MG63 (cell line): ENCODE results near the gene RNF133. TPM values are rescaled to one million over a fixed set of nuclear protein-coding genes. Genes with fewer than 3 reads are reported as not detected.
"Not testable (repeated sequence)": the region's sequence is repeated elsewhere in the genome, so short reads cannot be mapped to it uniquely, and the experiment has no call there.

Experiments used
- DNase-seq: peaks from one replicate; pipeline ENCODE4 v3.0.0-alpha.2; 2020
- H3K27me3 ChIP-seq: fragments of 250-450 bp; sonication (Bioruptor Pico); 2 replicates; pipeline ENCODE4 v1.5.1; 2020; ENCODE audit warnings: mild to moderate bottlenecking, moderate library complexity
- H3K36me3 ChIP-seq: fragments of 250-450 bp; sonication (Bioruptor Pico); 2 replicates; pipeline ENCODE4 v1.5.1; 2020; ENCODE audit warnings: mild to moderate bottlenecking, moderate library complexity
- H3K4me3 ChIP-seq: fragments of 250-450 bp; sonication (Bioruptor Pico); 2 replicates; pipeline ENCODE4 v1.5.1; 2020; ENCODE audit warnings: mild to moderate bottlenecking, moderate library complexity
- H3K9me3 ChIP-seq: fragments of 250-450 bp; sonication (Bioruptor Pico); 2 replicates; pipeline ENCODE4 v1.5.1; 2020; ENCODE audit warnings: mild to moderate bottlenecking, moderate library complexity
- total RNA-seq: library from RNA; depleted of rRNA; stranded (reverse); fragments of >200 nt; shearing (Covaris generic); gene quantifications from 2 replicates; pipeline ENCODE4 v1.2.3, GENCODE V29; 2014; ENCODE audit warnings: low replicate concordance

Gene RNF133
- total RNA-seq, 1 experiment from 2014 or later: not detected

- DNase-seq: no peak
These were observed 3.1 kb downstream of the RNF133 start for GRCh38 chr7:122695816-122696215.

GRCh38 chr7:122694697-122695096 lies 4.2 kb downstream of the RNF133 start:
- Histone ChIP-seq H3K27me3 (no peaks in the 10 kb centered on the region), H3K36me3 (no peaks in the 10 kb centered on the region), H3K9me3 (no peaks in the 10 kb centered on the region), H3K4me3 (no peak overlapping the region)
- no peak for DNase-seq

More at GRCh38 chr7:122695816-122696215, 3.1 kb downstream of the RNF133 start:
- H3K27me3 ChIP-seq: no peaks in the 10 kb centered on the region
- no peak overlapping the region for H3K4me3 ChIP-seq
- H3K36me3 ChIP-seq: no peaks in the 10 kb centered on the region
- no peaks in the 10 kb centered on the region for H3K9me3 ChIP-seq

- H3K36me3 ChIP-seq: no peaks in the 10 kb centered on the region
- DNase-seq: no peak
These were observed 6.1 kb downstream of the RNF133 start for GRCh38 chr7:122692769-122693309.

GRCh38 chr7:122691569-122692235 lies 7.2 kb downstream of the RNF133 start:
- DNase-seq: no peak
- no peaks in the 10 kb centered on the region for H3K36me3 ChIP-seq
- H3K9me3 ChIP-seq: no peaks in the 10 kb centered on the region

More at GRCh38 chr7:122692769-122693309, 6.1 kb downstream of the RNF133 start:
- H3K27me3 ChIP-seq: no peaks in the 10 kb centered on the region
- no peak overlapping the region for H3K4me3 ChIP-seq
- H3K9me3 ChIP-seq: no peaks in the 10 kb centered on the region

DNA sequence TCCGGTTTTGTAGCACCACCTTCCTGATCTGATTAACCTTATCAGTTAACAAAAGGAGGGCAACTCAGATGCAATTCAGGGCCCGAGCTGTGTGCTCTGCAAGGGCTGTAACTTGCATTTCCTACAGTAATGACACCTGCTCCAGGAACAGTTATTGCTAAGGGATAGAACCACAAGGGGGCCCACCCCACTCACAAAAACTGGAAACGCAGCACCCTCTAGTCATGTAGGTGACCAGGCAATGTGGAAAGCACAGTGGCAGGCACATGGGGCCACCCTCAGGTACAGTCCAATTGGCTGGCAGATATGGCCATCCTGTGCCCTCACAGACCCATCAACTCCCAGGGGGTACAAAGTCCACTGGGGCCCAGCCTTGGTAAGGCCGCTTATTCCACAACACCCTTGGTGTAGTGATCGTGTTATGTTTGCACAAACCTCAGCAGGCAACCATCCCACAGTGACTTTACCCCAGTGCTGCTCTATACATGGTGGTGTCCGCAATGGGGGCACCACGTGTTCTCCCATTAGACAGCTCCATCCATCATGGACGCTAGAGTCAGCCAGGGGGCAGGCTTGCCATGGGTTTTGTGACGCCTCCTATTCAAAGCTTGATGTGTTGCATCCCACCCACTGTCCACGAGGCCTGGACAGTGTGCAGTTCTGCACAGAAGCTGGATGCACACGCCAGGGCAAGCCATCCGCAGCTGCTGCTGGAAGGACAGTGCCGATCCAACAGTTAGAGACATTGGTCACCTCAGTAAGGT lies 9.4 kb downstream of the RNF133 start:
- no peak for DNase-seq
- no peaks in the 10 kb centered on the region for H3K27me3 ChIP-seq
- no peaks in the 10 kb centered on the region for H3K36me3 ChIP-seq
- no peaks in the 10 kb centered on the region for H3K9me3 ChIP-seq
- H3K4me3 ChIP-seq: no peak overlapping the region

More at GRCh38 chr7:122691569-122692235, 7.2 kb downstream of the RNF133 start:
- Histone ChIP-seq H3K27me3 (no peaks in the 10 kb centered on the region), H3K4me3 (no peak overlapping the region)

DNA sequence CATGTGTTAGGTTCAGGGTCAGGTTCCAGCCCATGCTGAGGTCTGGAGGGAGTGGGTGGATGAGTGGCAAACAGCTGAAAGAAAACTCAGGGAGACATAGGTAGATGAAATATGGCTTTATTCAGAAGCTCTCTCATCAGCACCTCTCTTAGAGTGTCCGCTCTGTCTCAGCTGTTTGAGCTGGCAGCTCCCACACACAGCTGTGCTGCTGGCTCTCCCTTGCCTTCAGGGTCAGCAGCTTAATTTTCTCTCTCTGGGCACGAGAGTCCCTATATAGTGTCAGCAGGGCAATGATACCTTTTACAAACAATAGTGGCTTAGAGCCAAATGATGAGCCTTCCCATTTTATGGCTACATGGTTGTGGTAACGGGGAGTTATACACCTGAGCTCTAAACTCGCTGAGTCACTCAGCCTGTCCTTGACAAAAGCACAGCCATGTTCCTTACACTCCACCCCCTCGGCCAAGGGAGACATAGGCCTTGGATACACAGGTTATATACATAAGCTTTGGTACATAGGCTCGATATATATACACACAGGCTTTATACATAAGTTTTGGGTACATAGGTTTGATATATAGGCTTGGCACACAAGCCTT lies 10.4 kb downstream of the RNF133 start:
- H3K4me3 ChIP-seq: no peak overlapping the region
- H3K36me3 ChIP-seq: no peaks in the 10 kb centered on the region
- no peaks in the 10 kb centered on the region for H3K9me3 ChIP-seq
- no peak for DNase-seq
- no peaks in the 10 kb centered on the region for H3K27me3 ChIP-seq

DNA sequence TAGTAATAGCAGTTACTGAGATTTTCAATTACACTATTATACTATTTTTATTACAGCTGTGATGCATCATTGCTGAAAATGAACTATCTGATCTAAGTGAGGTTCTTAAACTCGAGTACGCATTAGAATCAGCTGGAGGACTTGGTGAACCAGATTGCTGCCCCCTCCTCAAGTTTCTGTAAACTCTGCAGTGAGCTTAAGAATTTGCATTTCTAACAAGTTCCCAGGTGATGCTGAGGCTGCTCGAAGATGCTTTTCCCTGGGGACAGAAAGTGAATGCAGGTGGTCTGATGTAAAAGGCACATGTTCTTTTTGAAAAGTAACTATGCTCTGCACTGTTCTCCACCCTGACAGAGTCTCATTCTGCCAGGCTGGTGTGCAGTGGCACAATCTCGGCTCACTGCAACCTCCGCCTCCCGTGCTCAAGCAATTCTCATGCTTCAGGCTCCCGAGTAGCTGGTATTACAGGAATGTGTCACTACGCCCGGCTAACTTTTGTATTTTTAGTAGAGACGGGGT lies 12.5 kb downstream of the RNF133 start:
- Histone ChIP-seq H3K4me3 (no peak overlapping the region), H3K9me3 (no peaks in the 10 kb centered on the region), H3K27me3 (no peaks in the 10 kb centered on the region), H3K36me3 (no peaks in the 10 kb centered on the region)
- no peak for DNase-seq

GRCh38 chr7:122684504-122684903 lies 14.4 kb downstream of the RNF133 start:
- Histone ChIP-seq H3K36me3 (no peaks in the 10 kb centered on the region), H3K9me3 (no peaks in the 10 kb centered on the region), H3K4me3 (no peak overlapping the region), H3K27me3 (no peaks in the 10 kb centered on the region)
- no peak for DNase-seq

DNA sequence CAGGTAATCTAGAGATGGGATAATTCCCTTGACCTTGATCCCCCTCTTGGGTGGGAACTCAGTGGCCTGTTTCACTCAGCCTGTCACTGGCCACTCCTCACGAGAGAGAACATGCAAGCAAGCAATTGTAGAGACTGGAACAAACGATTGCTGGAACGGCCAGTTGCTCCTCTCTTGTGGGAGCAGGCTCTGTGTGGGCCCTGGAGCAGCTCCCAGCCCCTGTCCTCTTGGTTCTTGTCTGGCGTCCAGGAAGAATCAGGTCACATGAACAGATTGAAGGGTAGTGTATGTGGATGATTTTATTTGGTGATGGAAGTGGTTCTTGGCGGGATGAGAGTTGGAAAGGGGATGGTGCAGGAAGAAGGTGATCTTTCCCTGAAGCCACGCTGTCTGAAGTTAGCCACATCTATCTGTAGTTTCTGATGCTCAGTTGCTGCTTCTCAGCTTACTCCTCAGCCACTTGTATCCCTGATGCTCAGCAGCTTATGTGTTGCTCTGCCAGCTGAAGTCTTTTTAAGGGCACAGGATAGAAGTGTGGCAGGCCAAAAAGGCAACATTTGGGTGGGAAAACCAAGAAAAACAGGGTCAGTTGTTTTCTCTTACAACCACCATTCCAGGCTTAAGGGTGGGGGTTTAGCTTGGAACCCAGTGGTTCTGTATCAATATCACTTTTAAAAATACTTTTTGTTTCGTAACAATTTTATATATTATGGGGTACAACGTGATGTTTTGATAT lies 15.9 kb downstream of the RNF133 start:
- H3K36me3 ChIP-seq: no peaks in the 10 kb centered on the region
- no peak for DNase-seq
- H3K27me3 ChIP-seq: no peaks in the 10 kb centered on the region
- H3K4me3 ChIP-seq: no peak overlapping the region
- H3K9me3 ChIP-seq: no peaks in the 10 kb centered on the region

- H3K9me3 ChIP-seq, H3K4me3 ChIP-seq, H3K27me3 ChIP-seq, H3K36me3 ChIP-seq, DNase-seq: not testable (repeated sequence)
These were observed 17.7 kb downstream of the RNF133 start for GRCh38 chr7:122681186-122681585.

DNA sequence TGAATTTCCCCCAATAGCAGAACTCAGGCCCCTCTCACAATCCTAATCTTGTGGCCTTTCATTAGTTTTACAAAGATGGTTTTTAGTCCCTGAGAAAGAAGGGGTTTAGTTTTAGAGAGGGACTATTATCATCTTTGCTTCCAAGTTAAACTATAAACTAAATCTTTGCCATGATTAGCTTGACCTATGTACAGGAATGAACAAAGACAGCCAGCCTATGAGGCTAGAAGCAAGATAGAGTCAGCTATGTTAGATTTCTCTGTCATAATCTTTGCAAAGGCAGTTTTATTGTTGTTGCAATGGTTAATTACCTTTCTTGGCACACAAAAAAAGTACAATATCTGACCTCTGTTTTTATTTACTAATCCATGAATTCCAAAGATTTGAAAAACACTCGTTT lies 19.1 kb downstream of the RNF133 start:
- no peak overlapping the region for H3K4me3 ChIP-seq
- H3K36me3 ChIP-seq: no peaks in the 10 kb centered on the region
- no peak for DNase-seq
- H3K9me3 ChIP-seq: no peaks in the 10 kb centered on the region
- H3K27me3 ChIP-seq: no peaks in the 10 kb centered on the region

GRCh38 chr7:122679269-122679709 lies 19.6 kb downstream of the RNF133 start:
- not testable (repeated sequence) for H3K4me3 ChIP-seq, DNase-seq, H3K27me3 ChIP-seq, H3K9me3 ChIP-seq, H3K36me3 ChIP-seq

DNA sequence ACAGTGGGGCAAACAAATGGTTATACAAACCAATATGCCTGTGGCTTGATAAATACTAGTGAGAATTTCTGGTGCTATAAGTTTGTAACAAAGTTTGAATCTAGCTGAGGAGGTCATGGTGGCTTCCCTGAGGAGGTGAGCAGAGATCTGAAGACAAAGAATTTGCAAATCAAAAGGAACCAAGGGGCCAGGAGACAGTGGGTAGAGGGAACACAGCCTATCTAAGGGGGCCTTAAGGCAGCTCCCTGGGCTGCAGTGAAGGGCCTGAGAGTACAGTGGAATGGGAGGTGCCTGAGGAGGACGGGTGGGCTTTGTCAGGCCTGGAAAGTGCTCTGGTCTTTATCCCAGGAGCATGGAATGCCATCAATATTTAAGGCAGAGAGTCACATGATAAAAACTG lies 21.8 kb downstream of the RNF133 start:
- Histone ChIP-seq H3K36me3 (no peaks in the 10 kb centered on the region), H3K27me3 (no peaks in the 10 kb centered on the region), H3K4me3 (no peak overlapping the region), H3K9me3 (no peaks in the 10 kb centered on the region)
- DNase-seq: no peak

DNA sequence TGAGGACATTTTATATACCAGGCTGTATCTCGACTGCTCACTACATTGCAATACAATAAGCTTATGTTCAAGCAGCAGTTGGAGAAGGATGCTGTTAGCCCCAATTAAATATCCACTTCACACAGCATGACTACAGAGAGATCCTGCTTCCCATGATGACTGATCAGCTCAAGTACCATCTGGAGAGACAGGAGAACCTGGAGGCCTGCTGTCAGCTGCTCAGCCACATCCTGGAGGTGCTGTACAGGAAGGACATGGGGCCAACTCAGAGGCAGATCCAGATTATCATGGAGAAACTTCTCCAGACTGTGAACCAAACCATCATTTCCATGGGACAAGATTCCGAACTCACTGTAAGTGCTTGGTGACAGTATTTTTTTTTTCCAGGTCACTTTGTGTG lies 22.5 kb downstream of the RNF133 start:
- Histone ChIP-seq H3K36me3 (no peaks in the 10 kb centered on the region), H3K9me3 (no peaks in the 10 kb centered on the region), H3K27me3 (no peaks in the 10 kb centered on the region), H3K4me3 (no peak overlapping the region)
- DNase-seq: no peak

DNA sequence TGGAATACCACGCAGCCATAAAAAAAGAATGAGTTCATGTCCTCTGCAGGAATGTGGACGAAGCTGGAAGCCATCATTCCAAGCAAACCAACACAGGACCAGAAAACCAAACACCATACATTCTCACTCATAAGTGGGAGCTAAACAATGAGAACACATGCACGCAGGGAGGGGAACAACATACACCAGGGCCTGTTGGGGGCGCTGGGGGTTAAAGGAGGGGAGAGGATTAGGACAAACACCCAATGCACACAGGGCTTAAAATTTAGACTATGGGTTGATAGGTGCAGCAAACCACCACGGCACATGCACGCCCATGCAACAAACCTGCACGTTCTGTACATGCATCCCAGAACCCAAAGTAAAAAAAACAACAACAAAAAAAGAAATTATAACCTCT lies 23.3 kb downstream of the RNF133 start:
- Histone ChIP-seq H3K4me3 (no peak overlapping the region), H3K36me3 (no peaks in the 10 kb centered on the region), H3K27me3 (no peaks in the 10 kb centered on the region), H3K9me3 (no peaks in the 10 kb centered on the region)
- no peak for DNase-seq

GRCh38 chr7:122675011-122675410 lies 23.9 kb downstream of the RNF133 start:
- DNase-seq: no peak
- Histone ChIP-seq H3K27me3 (no peaks in the 10 kb centered on the region), H3K4me3 (no peak overlapping the region), H3K36me3 (no peaks in the 10 kb centered on the region), H3K9me3 (no peaks in the 10 kb centered on the region)
